AG04449 (cell line): ENCODE results near the gene ARMC9.
"Not testable (repeated sequence)": the region's sequence is repeated elsewhere in the genome, so short reads cannot be mapped to it uniquely, and the experiment has no call there.

Experiments used
- CTCF ChIA-PET: fragments of 350-600 bp; formaldehyde crosslinking; extraction: SDS; loops from one replicate; lab custom pipeline; 2021; ENCODE audit warnings: antibody characterized with exemption; lab: Yijun Ruan, JAX
- POLR2A ChIA-PET: fragments of 400-600, 350-600 bp; formaldehyde crosslinking; extraction: SDS; loops from one replicate; lab custom pipeline; 2020; ENCODE audit warnings: antibody characterized with exemption, inconsistent platforms; lab: Yijun Ruan, JAX
- DNase-seq: peaks from one replicate; pipeline ENCODE4 v3.0.0-alpha.2; 2010; ENCODE audit warnings: low read depth, low spot score
- H3K4me3 ChIP-seq: 2 replicates; pipeline ENCODE4 v1.5.1; 2011; ENCODE audit warnings: low read depth, mild to moderate bottlenecking, control low read depth, low read length
- TF ChIP-seq, protein P1 (sequence below): IDR thresholded peaks from one replicate; pipeline ENCODE4 v1.5.1; 2011; ENCODE audit warnings: mild to moderate bottlenecking, moderate library complexity, low read length, control low read depth, inconsistent platforms; ENCODE audit not compliant: insufficient read depth; ENCODE audit errors: missing control alignments

ARMC9 gene

DNA sequence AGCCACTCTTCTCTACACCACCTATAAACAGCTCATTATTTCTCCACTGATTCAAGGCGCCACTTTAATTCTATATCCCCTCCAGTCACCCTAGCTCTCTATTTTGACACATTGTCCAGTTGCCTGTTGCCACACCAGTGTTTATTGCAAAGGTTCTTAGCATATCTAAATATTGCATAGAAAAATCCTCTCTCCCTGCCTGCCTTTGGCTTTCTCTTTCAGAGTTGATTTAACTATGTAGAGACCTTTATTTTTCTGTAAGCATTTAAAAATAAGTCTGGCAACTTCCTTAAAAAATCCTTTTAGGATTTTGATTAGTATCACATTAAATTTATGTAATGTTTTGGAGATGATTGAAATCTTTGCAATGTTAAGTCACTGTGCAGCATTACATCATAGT is 149.2 kb downstream of the ARMC9 start:
- POLR2A ChIA-PET = no interaction called here
- CTCF ChIA-PET = interaction anchor here (1.1 kb wide), 1 partner anchor 51 kb away, joined by 3 read pairs; no protein-coding TSS in a partner anchor
- TF ChIP-seq, protein P1, sequence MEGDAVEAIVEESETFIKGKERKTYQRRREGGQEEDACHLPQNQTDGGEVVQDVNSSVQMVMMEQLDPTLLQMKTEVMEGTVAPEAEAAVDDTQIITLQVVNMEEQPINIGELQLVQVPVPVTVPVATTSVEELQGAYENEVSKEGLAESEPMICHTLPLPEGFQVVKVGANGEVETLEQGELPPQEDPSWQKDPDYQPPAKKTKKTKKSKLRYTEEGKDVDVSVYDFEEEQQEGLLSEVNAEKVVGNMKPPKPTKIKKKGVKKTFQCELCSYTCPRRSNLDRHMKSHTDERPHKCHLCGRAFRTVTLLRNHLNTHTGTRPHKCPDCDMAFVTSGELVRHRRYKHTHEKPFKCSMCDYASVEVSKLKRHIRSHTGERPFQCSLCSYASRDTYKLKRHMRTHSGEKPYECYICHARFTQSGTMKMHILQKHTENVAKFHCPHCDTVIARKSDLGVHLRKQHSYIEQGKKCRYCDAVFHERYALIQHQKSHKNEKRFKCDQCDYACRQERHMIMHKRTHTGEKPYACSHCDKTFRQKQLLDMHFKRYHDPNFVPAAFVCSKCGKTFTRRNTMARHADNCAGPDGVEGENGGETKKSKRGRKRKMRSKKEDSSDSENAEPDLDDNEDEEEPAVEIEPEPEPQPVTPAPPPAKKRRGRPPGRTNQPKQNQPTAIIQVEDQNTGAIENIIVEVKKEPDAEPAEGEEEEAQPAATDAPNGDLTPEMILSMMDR = no peak
- no peak for DNase-seq
- no peak overlapping the region for H3K4me3 ChIP-seq

DNA sequence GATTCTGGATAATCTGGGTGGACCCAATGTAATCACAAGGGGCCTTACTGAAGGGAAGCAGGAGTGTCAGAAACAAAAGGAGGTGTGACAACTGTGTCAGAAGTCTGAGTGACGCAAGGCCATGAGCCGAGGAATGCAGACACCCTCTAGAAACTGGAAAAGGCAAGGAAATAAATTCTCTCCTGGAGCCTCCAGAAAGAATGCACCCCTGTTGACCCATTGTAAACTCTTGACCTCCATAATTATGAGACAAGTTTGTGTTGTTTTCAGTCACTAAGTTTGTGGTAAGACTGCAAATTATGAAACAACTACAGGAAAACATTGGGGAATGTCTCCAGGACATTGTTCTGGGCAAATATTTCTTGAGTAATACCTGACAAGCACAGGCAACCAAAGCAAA is 149.7 kb downstream of the ARMC9 start:
- TF ChIP-seq, protein P1 = no peak
- POLR2A ChIA-PET = no interaction called here
- no peak overlapping the region for H3K4me3 ChIP-seq
- CTCF ChIA-PET = interaction anchor here (1.6 kb wide), 1 partner anchor 121 kb away, joined by 5 read pairs; no protein-coding TSS in a partner anchor
- DNase-seq = no peak

DNA sequence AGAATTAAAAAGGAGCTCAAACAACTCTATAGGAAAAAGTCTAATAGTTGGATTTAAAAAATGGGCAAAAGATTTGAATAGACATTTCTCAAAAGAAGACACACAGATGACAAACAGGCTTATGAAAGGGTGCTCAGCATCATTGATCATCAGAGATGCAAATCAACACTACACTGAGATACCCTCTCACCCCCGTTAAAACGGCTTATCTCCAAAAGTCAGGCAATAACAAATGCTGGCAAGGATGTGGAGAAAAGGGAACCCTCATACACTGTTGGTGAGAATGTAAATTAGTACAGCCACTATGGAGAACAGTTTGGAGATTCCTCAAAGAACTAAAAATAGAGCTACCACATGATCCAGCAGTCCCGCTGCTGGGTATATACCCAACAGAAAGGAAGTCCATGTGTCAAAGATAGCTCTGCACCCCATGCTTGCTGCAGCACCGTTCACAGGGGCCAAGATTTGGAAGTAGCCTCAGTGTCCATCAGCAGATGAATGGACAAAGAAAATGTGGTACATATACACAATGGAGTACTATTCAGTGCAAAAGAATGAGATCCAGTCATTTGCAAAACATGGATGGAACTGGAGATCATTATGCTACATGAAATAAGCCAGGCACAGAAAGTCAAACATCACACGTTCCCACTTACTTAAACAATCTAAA is 150.4 kb downstream of the ARMC9 start:
- TF ChIP-seq, protein P1 = no peak
- DNase-seq = no peak
- POLR2A ChIA-PET = no interaction called here
- CTCF ChIA-PET = interaction anchor here (1.6 kb wide), 1 partner anchor 121 kb away, joined by 5 read pairs; no protein-coding TSS in a partner anchor
- no peak overlapping the region for H3K4me3 ChIP-seq

DNA sequence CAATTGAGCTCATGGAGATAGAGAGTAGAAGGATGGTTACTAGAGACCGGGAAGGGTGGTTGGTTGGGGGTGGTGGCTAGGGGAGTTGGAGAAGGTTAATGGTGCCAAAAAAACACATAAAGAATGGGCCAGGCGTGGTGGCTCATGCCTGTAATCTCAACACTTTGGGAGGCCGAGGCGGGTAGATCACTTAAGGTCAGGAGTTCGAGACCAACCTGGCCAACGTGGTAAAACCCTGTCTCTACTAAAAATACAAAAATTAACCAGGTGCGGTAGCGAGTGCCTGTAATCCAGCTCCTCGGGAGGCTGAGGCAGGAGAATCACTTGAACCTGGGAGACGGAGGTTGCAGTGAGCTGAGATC is 150.9 kb downstream of the ARMC9 start:
- H3K4me3 ChIP-seq = not testable (repeated sequence)
- CTCF ChIA-PET = interaction anchor here (1.6 kb wide), 1 partner anchor 122 kb away, joined by 5 read pairs; no protein-coding TSS in a partner anchor

DNA sequence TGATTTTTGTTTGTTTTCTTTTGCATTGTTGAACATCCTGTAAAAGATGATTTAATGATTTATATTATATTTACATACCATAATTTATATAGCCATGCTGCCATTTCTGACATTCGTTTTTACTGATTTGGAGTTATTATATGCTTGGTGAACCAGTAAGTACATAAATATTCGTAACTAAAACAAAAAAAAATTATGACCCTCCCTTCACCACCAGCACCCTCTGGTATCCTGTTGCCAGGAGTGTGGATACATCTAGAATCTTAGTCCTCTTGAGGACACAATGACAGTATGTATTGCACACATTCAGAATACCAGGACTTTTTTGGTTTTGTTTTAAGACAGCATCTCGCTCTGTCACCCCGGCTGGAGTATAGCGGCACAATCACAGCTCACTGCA is 153.2 kb downstream of the ARMC9 start:
- H3K4me3 ChIP-seq = no peak overlapping the region
- ChIA-PET CTCF (no interaction called here), POLR2A (no interaction called here)
- DNase-seq = no peak
- TF ChIP-seq, protein P1 = no peak

More for the DNA sequence above, 150.9 kb downstream of the ARMC9 start:
- POLR2A ChIA-PET, DNase-seq: not testable (repeated sequence)

DNA sequence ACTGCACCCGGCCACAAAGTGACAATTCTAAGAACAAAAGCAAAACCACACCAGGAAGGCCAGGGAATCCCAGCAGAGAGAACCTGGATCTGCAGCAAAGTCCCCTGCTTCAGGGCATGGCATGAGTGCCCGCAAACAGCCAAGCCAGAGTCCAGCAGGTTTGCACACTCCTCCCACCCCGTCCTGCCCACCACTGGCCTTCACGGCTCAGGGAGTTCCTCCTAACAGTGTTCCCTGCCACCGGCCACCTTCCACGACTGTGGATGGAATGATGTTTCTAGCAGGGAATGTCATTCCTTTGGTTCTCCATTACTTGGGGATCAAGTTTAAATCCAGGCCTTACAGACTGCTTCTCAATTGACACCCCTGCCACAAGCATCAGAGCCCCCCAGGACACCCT is 155.0 kb downstream of the ARMC9 start:
- no peak for DNase-seq
- CTCF ChIA-PET = interaction anchor here (1.0 kb wide), 1 partner anchor 56 kb away, joined by 3 read pairs; no protein-coding TSS in a partner anchor
- H3K4me3 ChIP-seq = no peak overlapping the region
- TF ChIP-seq, protein P1 = no peak
- POLR2A ChIA-PET = no interaction called here
